ENCODE measurements around the gene SFT2D1.

SFT2D1 gene

GRCh38 chr6:166335378-166336302 is 6.7 kb downstream of the SFT2D1 start:
- in situ Hi-C loops (cut with MboI; ENCODE audit: low sequenced_read_pairs), result no loop called here

- in situ Hi-C loops (cut with MboI; ENCODE audit: low sequenced_read_pairs), result no loop called here
Measured at GRCh38 chr6:166334878-166335277, 7.5 kb downstream of the SFT2D1 start.

- in situ Hi-C loops (cut with MboI; ENCODE audit: low sequenced_read_pairs), result no loop called here
Measured at GRCh38 chr6:166333172-166333995, 9.0 kb downstream of the SFT2D1 start.

GRCh38 chr6:166331503-166332415 is 10.6 kb downstream of the SFT2D1 start:
- in situ Hi-C loops (cut with MboI; ENCODE audit: low sequenced_read_pairs), result no loop called here

- in situ Hi-C loops (cut with MboI; ENCODE audit: low sequenced_read_pairs), result no loop called here
Measured at GRCh38 chr6:166330612-166331011, 11.7 kb downstream of the SFT2D1 start.

- in situ Hi-C loops (cut with MboI; ENCODE audit: low sequenced_read_pairs), result no loop called here
Measured at GRCh38 chr6:166325383-166326042, 16.8 kb downstream of the SFT2D1 start.

- in situ Hi-C loops (cut with MboI; ENCODE audit: low sequenced_read_pairs), result no loop called here
Measured at GRCh38 chr6:166323395-166323794, 18.9 kb downstream of the SFT2D1 start.

GRCh38 chr6:166318649-166319600 is 23.4 kb downstream of the SFT2D1 start:
- in situ Hi-C loops (cut with MboI; ENCODE audit: low sequenced_read_pairs), result no loop called here

- in situ Hi-C loops (cut with MboI; ENCODE audit: low sequenced_read_pairs), result no loop called here
Measured at GRCh38 chr6:166318227-166318626, 24.1 kb downstream of the SFT2D1 start.

- in situ Hi-C loops (cut with MboI; ENCODE audit: low sequenced_read_pairs), result no loop called here
Measured at GRCh38 chr6:166317261-166318212, 24.8 kb downstream of the SFT2D1 start.

- in situ Hi-C loops (cut with MboI; ENCODE audit: low sequenced_read_pairs), result no loop called here
Measured at GRCh38 chr6:166315436-166315835, 26.9 kb downstream of the SFT2D1 start.

- in situ Hi-C loops (cut with MboI; ENCODE audit: low sequenced_read_pairs), result no loop called here
Measured at GRCh38 chr6:166314454-166314853, 27.9 kb downstream of the SFT2D1 start.

- in situ Hi-C loops (cut with MboI; ENCODE audit: low sequenced_read_pairs), result no loop called here
Measured at GRCh38 chr6:166313255-166314070, 28.9 kb downstream of the SFT2D1 start.

- in situ Hi-C loops (cut with MboI; ENCODE audit: low sequenced_read_pairs), result no loop called here
Measured at GRCh38 chr6:166312832-166313231, 29.5 kb downstream of the SFT2D1 start.

- in situ Hi-C loops (cut with MboI; ENCODE audit: low sequenced_read_pairs), result no loop called here
Measured at GRCh38 chr6:166310634-166311033, 31.7 kb downstream of the SFT2D1 start.

GRCh38 chr6:166309977-166310376 is 32.4 kb downstream of the SFT2D1 start:
- in situ Hi-C loops (cut with MboI; ENCODE audit: low sequenced_read_pairs), result no loop called here
